Uterus (tissue), 4 donors: ENCODE measurements around the gene STRA6. TPM values are rescaled to one million over a fixed set of nuclear protein-coding genes. Genes with fewer than 3 reads are reported as not detected.

Experiments
- DNase-seq, 2 donors: peaks; one replicate each; pipeline ENCODE4 v3.0.0-alpha.2; 2019 to 2020
- H3K27ac ChIP-seq, 2 donors: fragments of 200-600 bp; sonication (generic); 1 replicate in 1 of 2; 2 replicates in 1 of 2; pipeline ENCODE4 v1.5.1; 2016 to 2018
- H3K27me3 ChIP-seq, 2 donors: fragments of 200-600 bp; sonication (generic); one replicate each; pipeline ENCODE4 v1.5.1; 2018 to 2019; ENCODE audit warnings: control low read depth in 1 of 2
- H3K36me3 ChIP-seq, 2 donors: fragments of 200-600 bp; sonication (generic); one replicate each; pipeline ENCODE4 v1.5.1; 2019; ENCODE audit warnings: control low read depth in 1 of 2
- H3K4me1 ChIP-seq, 2 donors: fragments of 200-600 bp; sonication (generic); one replicate each; pipeline ENCODE4 v1.5.1; 2018 to 2019; ENCODE audit warnings: control low read depth in 1 of 2
- H3K4me3 ChIP-seq, 2 donors: fragments of 200-600 bp; sonication (generic); 1 replicate in 1 of 2; 2 replicates in 1 of 2; pipeline ENCODE4 v1.5.1; 2018 to 2019; ENCODE audit warnings: mild to moderate bottlenecking in 1 of 2
- H3K9me3 ChIP-seq, 2 donors: fragments of 200-600 bp; sonication (generic); one replicate each; pipeline ENCODE4 v1.5.1; 2019; ENCODE audit warnings: control low read depth in 1 of 2
- POLR2A ChIP-seq, 2 donors: fragments of 450-650 bp; IDR thresholded peaks; one replicate each; pipeline ENCODE4 v1.6.1; 2016; ENCODE audit warnings: antibody characterized with exemption in 2 of 2, mild to moderate bottlenecking in 1 of 2, moderate library complexity in 1 of 2
- intact Hi-C: fragments of 100-400 bp; cut with DNase I; formaldehyde crosslinking; loops from one replicate; pipeline ENCODE4 v1.15.1; 2023; ENCODE audit warnings: low total_unique reads
- total RNA-seq, 4 donors: library from RNA; depleted of rRNA in 3 of 4; stranded (reverse); fragments of >200 nt in 3 of 4; gene quantifications; one replicate each; pipeline versions ENCODE4 v1.1.0 to v1.2.4, GENCODE V29; 2014 to 2023
- TF ChIP-seq, protein P1 (sequence below), 4 experiments: fragments of 200-600 bp in 2 of 4; fragments of 450-650 bp in 2 of 4; sonication (generic) in 2 of 4; IDR thresholded peaks; one replicate each; pipeline ENCODE4 v1.5.1; 2016 to 2019; ENCODE audit warnings: antibody characterized with exemption in 4 of 4, mild to moderate bottlenecking in 2 of 4, moderate library complexity in 1 of 4
- donor health status: DM: yes; HTN: yes; CAD: no.

STRA6 gene
- total RNA-seq, 4 donors from 2014 or later = 0.26 to 62.6 (median 11.6) TPM; not detected in 1

DNA sequence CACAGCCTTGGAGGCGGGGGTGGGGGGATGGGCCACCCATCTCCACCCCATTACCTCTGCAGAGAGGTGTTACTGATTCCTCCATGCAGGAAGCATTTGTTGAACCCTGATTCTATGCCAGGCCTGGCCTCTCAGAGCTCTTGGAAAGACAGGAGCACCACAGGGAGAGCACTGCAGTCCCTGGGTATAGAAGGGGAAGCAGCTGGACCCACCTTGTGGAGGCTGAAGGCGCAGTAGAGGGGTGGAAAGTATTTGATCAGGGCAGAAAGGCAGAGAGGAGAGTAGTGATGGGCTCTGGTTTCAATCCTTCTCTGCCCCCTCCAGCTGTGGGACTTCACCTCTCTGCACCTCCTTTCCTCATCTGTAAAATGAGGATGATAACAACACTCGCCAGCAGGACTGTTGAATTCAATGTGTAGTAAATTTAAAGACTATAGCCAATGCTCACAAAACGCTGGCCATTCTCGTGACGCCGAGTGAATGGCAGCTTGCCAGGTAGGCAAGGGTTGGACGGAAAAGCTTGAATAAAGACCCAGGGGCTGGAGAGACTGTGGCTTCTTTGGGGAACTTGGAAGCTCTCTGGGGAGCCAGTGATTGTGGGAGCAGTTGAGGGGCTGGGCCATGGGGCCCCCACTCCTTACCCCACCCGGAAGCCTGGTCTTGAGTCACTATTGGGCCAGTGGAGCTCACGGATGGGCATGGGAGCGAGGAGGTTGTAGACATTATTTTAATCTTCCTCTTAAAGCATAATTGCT, 25.6 kb upstream of the STRA6 start:
- Histone ChIP-seq H3K27me3 (no peaks in the 10 kb centered on the region), H3K9me3 (no peaks in the 10 kb centered on the region), H3K36me3 (no peaks in the 10 kb centered on the region), H3K4me3 (no peak overlapping the region), H3K27ac (no peak overlapping the region), H3K4me1 (peaks cover 0 to 7% of the 10 kb centered on the region in 2 donors)
- DNase-seq = no peak
- TF ChIP-seq, protein P1, sequence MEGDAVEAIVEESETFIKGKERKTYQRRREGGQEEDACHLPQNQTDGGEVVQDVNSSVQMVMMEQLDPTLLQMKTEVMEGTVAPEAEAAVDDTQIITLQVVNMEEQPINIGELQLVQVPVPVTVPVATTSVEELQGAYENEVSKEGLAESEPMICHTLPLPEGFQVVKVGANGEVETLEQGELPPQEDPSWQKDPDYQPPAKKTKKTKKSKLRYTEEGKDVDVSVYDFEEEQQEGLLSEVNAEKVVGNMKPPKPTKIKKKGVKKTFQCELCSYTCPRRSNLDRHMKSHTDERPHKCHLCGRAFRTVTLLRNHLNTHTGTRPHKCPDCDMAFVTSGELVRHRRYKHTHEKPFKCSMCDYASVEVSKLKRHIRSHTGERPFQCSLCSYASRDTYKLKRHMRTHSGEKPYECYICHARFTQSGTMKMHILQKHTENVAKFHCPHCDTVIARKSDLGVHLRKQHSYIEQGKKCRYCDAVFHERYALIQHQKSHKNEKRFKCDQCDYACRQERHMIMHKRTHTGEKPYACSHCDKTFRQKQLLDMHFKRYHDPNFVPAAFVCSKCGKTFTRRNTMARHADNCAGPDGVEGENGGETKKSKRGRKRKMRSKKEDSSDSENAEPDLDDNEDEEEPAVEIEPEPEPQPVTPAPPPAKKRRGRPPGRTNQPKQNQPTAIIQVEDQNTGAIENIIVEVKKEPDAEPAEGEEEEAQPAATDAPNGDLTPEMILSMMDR (IDR thresholded peaks at IDR 0.05) = no peak
- TF ChIP-seq POLR2A (IDR thresholded peaks at IDR 0.05) = no peak
- intact Hi-C loops = no loop called here

DNA sequence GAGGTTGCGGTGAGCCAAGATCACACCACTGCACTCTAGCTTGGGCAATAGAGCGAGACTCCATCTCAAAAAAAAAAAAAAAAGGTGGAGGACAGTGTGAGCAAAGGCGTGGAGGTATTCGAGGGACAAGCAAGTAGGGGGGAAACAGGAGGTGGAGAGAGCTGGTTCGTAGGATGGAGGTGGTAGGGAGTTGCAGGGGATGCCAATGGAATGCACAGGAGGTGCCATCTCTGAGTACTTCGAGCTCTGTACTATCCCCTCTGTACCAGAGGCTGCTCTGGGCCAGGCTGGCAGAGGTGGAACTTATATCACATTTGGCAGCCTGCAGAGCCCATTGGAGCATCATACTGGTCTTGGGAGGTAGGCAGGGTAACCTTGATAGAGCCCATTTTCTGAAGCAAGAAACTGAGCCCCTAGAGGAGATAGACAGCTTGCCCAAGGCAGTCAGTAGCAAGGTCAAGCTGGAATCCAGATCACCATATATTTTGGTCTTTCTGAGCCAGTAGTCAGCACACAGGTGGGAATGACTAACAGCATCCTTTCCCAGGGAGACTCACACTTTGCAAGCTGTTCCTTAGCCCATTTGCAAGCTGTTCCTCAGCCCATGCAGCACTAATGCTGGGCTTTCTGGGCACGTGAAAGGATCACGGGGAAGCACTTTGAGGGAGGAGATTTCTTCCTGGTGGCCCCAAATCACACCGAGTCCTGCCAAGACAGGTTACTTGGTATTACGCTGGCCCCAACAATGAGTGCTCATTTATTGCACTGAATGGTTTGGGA, 24.4 kb upstream of the STRA6 start:
- no peak overlapping the region for H3K27ac ChIP-seq
- H3K4me3 ChIP-seq = no peak overlapping the region
- H3K27me3 ChIP-seq = no peaks in the 10 kb centered on the region
- no peak for TF ChIP-seq POLR2A (IDR thresholded peaks at IDR 0.05)
- TF ChIP-seq, protein P1 (IDR thresholded peaks at IDR 0.05) = no peak
- intact Hi-C loops = no loop called here
- no peaks in the 10 kb centered on the region for H3K36me3 ChIP-seq
- no peaks in the 10 kb centered on the region for H3K9me3 ChIP-seq
- H3K4me1 ChIP-seq = peaks cover under 1 to 7% of the 10 kb centered on the region in 2 donors
- no peak for DNase-seq

DNA sequence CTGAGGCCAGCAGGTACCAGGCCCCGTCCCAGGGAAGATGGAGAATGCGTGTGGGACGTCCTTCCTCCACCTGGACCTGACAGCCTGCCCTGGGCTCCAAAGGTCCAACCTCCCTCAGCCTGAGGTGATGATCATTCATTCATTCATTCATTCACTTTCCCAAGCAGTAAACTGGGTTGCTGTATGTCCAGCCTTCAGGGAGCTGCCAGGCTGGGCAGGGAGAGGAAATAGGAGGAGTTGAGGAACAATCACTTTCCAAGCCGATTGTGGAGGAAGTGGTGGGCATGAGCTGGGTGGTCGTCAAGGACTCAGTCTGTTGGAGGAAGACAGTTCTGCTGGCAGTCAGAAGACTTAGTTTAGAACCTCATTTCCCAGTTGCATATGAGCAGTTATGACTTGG, 23.3 kb upstream of the STRA6 start:
- intact Hi-C loops = no loop called here

DNA sequence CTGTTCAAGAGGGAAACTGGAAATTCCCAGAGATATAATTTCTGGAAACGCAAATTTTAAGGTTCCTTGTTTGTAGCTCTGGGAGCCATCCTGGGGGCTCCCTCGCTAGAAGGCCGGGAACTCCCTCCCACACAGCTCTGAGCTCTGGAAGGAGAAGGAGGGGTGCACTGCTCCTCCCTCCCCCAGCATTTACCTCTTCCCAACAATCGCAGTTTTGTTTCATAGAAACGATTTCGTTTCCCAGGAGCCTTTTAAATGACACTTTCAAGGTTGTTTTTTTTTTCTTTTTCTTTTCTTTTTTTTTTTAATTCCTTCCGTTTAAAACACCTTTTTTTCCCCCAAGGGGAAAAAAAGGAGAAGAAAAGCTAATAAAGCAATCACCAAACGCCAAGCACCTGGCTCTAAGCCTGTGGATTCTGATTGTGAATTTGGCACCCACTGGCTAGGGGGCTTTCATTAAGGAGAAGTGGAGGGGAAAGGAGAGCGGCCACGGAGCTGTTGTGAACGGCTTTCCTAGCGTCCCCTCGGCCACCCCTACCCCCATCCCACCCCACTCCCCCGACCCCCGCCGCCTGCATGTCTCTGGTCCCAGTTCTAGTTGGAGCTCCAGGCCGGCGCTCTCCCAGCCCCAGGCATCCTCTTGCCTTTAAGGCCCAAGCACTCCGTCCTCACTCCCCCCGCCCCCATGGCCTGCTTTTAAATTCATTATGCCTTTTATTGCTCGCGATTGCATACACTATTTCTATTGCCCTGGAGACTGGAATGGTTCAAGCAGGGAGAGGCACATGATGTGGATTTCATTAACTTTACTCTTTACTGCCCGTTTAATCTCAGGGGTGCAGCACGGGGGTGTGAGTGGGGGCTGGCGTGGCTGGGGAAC, 19.9 kb upstream of the STRA6 start:
- TF ChIP-seq, protein P1 (IDR thresholded peaks at IDR 0.05) = no peak
- no peak for TF ChIP-seq POLR2A (IDR thresholded peaks at IDR 0.05)
- H3K4me3 ChIP-seq = no peak overlapping the region
- no peak for DNase-seq
- H3K36me3 ChIP-seq = no peaks in the 10 kb centered on the region
- H3K9me3 ChIP-seq = no peaks in the 10 kb centered on the region
- no peaks in the 10 kb centered on the region for H3K27me3 ChIP-seq
- H3K27ac ChIP-seq = peak overlapping the region in 1 of 2 donors; percentile 43
- H3K4me1 ChIP-seq = peaks cover 0 to 6% of the 10 kb centered on the region in 2 donors
- intact Hi-C loops = no loop called here

More for the DNA sequence above, 23.3 kb upstream of the STRA6 start:
- no peak for DNase-seq
- Histone ChIP-seq H3K27ac (no peak overlapping the region), H3K9me3 (no peaks in the 10 kb centered on the region), H3K4me3 (no peak overlapping the region), H3K36me3 (no peaks in the 10 kb centered on the region), H3K27me3 (no peaks in the 10 kb centered on the region), H3K4me1 (peaks cover 6 to 7% of the 10 kb centered on the region in 2 donors)
- TF ChIP-seq, protein P1 (IDR thresholded peaks at IDR 0.05) = no peak
- no peak for TF ChIP-seq POLR2A (IDR thresholded peaks at IDR 0.05)
